GM18526 (cell line): Measurements from ENCODE around the gene ADCY7.
A peak's percentile ranks its signal among the peaks of the same experiment; 100 is the strongest.

Source experiments
- POLR2A ChIP-seq: IDR thresholded peaks from 3 replicates; pipeline ENCODE4 v1.6.1; 2011; ENCODE audit not compliant: insufficient read length; ENCODE audit errors: extremely low read depth

The ADCY7 gene

DNA sequence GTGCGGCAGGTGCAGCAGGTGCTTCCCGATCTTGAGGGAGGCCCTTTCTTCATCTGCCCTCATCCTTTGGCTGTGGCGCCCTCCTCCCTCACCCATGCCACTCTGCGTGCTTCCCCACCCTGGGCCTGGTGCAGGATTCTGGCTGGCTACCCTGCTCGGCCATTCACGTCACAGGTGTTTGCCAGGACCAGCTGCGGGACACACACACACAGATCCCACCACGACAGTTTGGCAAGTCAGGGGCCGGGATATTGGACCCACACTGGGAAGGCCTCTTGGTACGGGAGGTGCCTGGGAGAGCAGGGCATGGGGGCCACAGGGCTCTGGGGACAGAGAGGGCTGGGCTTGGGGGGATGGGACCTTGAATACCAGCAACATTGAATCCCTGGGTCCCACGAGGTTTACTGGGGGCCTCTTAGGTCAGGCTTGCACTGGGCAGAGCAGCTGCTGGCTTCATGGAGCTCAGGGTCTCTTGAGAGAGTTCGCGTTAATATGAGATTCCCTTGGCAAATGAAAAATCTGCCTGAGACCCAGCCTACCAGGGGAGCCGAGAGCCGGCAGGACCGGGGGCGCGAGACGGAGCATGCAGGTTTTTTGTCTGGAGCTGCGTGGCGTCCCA is 15.1 kb downstream of the ADCY7 start:
- no peak for TF ChIP-seq POLR2A

DNA sequence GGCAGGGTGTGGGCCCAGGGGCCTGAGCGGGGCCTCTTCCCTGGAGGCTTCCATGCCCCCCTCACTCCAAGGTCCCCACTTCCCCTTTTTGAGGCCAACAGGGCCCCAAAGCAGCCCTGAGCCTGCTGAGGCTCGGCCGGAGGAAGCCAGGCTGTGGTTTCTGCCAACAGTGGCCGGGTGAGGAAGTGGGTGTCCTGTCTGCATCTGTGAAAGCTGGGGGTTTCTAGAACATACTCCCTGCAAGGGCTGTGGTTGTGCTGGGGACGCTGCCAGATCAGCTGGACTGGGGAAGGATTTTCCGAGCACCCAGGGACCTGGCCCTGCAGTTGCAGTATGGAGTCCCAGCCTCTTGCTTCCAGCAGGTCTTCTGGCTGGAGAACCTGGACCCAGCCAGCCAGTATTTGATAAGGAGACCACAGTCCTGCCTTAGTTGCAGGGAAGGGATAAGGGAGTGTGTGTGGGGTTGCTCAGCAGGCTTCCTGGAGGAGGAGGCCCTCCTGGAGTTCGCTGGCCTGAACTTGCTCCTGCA is 15.7 kb downstream of the ADCY7 start:
- peak; percentile 14 for TF ChIP-seq POLR2A

GRCh38 chr16:50282955-50283631 is 16.7 kb downstream of the ADCY7 start:
- no peak for TF ChIP-seq POLR2A

DNA sequence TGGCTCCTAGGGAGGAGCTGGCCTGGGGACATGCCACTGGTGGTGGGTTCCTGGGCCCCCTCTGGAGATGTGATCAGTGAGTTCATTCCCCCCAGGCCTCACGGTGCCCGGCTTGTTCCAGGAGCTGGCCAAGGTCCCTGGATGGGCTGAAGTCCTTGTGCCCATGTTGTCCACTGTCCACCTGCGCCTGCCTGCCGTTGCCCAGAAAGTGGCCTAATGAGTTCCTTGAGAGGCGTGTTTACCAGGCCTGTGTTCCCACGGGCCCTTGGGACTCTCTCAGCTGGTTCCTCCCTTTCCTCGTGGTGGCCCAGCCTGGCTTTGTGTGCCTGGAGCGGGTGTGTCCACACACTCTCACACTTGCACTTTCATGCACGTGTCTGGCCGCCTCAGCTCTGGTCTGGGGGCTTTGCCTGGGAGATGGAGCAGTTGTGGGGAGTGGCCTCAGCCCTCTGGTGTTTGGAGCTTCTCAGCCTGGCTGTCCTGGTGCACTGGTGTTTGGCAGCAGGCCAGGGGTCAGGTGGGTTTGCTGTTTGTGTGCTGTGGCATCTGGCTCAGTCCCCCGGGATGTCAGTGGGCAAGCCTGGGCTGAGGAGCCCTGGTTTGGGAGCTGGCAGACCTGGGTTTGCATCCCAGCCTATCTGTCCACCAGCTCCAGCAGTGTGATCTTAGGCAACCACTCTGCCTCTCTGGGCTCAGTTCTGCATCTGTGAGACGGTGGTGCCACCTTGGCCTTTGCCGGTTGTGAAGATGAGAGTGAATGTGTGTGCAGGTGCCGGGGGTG is 18.0 kb downstream of the ADCY7 start:
- no peak for TF ChIP-seq POLR2A

DNA sequence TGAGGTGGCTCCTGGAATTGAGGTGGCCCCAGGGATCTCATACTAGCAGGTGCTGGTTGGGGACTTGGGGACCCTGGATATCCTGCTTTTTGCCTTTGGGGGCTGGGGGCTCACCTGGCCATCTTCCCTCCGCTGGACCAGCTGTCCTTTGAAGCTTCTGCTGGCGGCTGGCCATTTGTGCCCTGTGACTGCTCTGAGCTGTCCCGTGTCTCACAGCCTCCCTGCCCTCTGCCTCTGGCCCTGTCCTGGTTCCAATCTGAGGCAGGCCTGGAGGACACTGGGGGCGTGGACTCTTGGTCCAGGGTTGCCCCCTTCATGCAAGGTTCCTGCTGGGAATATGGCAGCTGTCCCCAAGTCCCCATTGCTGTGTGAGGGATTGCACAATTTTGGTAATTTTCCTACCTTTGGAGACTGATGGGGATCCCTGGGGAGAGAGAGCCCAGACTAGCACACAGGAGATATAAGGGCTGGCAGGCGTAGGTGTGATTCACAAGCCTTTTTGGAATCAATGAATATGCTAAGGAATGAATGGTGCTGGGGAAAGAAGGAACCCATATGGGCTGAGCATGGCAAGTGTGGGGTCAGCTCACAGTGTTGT is 19.2 kb downstream of the ADCY7 start:
- no peak for TF ChIP-seq POLR2A

DNA sequence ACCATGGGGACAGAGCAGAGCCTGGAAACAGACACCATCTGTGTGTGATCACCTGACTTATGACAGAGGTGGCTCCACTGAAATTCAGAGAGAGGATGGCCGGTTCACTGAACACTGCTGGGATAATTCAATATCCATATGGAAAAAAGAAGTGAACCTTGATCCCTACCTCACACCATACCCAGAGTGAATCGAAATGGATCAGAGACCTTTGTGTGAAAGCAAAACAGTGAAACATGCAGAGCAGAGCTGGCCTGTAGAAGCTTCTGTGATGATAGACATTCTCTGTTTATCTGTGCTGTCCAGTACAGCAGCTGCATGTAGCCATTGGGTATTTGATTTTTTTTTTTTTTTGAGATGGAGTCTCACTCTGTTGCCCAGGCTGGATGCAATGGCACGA is 20.3 kb downstream of the ADCY7 start:
- TF ChIP-seq POLR2A = no peak

DNA sequence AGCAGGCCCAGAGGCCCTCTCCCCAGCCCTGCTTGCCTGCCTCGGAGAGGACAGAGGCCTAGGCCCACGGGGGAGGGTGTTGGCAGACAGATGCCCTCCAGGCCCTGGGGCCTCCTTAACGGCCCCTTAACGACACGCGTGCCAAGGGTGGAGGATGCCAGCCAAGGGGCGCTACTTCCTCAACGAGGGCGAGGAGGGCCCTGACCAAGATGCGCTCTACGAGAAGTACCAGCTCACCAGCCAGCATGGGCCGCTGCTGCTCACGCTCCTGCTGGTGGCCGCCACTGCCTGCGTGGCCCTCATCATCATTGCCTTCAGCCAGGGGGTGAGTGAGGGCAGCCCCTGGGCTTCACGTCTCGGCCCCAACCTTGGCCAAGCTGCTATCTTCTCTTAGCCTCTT is 21.7 kb downstream of the ADCY7 start:
- TF ChIP-seq POLR2A = no peak

DNA sequence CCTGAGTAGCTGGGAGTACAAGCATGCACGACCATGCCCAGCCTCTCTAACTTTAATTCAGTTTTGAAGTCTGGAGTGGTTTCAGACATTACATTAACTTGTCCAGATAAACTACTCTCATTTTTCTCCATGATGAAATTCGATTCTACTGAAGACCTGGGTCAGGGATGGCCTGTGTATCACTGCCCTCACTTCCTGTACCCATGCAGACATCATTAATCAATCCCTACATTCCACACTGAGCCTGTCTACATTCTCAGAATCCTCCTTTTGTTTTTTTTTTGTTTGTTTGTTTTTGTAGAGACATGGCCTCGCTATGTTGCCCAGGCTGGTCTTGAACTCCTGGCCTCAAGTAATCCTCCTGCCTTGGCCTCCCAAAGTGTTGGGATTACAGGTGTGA is 22.6 kb downstream of the ADCY7 start:
- no peak for TF ChIP-seq POLR2A

DNA sequence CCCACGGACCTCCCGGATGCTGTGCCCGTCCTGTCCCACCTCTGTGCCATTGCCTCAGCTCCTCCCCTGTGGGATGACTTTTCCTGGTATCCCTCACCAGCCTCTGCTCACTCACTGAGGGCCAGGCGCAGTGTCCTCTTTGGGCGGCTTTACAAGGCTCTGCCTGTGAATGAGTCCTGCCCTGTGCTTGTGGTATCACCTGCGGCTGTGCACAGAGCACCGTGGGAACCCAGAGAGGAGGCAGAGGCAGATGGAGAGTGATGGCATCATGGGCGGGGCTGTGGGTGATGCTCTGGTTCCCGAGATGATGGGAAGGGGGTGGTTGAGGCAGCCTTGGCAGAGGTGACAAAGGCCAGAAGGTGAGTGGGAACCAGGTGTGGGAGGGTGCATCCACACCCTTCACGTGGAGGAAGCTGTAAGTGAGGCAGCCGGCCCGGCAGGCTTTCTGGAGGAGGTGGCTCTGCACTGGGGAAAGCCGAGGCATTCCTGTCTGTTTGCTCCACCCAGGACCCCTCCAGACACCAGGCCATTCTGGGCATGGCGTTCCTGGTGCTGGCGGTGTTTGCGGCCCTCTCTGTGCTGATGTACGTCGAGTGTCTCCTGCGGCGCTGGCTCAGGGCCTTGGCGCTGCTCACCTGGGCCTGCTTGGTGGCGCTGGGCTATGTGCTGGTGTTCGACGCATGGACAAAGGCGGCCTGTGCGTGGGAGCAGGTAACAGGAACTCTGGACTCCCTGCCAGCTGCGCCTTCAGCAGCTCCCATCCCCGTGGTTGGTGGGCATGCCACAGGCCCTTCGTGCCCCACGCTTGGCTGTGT is 23.8 kb downstream of the ADCY7 start:
- no peak for TF ChIP-seq POLR2A

GRCh38 chr16:50290856-50291255 is 24.5 kb downstream of the ADCY7 start:
- no peak for TF ChIP-seq POLR2A

DNA sequence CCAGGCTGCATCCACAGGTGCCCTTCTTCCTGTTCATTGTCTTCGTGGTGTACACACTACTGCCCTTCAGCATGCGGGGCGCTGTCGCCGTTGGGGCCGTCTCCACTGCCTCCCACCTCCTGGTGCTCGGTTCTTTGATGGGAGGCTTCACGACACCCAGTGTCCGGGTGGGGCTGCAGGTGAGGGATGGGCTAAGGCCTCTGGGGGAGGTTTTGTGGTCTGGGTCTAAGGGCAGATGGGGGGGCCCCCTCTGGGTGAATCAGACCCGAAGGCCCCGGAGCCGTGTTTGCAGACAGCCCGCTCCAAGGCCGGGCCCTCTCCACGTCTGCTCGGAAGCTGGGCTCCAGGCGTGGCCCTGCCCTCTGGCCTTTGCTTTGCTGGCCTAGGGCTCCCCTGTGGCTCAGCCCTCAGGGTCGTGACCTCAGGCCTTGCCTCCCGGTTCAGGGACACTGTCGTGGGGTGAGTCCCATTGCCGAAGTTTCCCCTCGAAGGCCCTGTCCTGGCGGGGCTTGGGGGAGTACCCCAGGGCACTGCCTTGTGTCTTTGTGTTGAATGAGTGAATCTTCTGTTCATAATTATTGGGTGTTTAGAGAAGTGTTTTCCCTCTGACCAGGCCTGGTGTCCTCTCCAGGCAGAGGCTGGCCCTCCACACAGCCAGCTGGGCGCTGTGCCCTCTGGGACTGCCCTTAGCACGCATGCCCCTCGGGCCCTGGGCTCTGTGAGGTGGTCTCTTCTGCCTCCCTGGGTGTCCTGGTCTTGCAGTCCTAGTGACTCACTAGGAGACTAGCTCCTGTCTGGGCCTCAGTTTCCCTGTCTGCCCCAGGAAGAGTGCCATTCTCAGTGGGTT is 25.6 kb downstream of the ADCY7 start:
- no peak for TF ChIP-seq POLR2A

DNA sequence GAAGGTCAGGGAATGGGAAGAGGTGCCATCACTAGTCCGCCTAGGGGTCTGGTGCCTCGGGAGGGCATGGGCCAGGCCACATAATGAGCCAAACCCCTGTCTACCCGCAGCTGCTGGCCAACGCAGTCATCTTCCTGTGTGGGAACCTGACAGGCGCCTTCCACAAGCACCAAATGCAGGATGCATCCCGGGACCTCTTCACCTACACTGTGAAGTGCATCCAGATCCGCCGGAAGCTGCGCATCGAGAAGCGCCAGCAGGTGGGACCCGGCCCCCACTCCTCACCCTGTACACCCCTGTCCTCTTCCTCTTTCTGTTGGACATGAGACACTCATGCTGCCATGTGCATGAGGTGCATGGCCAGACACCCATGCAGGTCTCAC is 26.2 kb downstream of the ADCY7 start:
- TF ChIP-seq POLR2A = no peak

GRCh38 chr16:50293041-50293783 is 26.9 kb downstream of the ADCY7 start:
- no peak for TF ChIP-seq POLR2A

DNA sequence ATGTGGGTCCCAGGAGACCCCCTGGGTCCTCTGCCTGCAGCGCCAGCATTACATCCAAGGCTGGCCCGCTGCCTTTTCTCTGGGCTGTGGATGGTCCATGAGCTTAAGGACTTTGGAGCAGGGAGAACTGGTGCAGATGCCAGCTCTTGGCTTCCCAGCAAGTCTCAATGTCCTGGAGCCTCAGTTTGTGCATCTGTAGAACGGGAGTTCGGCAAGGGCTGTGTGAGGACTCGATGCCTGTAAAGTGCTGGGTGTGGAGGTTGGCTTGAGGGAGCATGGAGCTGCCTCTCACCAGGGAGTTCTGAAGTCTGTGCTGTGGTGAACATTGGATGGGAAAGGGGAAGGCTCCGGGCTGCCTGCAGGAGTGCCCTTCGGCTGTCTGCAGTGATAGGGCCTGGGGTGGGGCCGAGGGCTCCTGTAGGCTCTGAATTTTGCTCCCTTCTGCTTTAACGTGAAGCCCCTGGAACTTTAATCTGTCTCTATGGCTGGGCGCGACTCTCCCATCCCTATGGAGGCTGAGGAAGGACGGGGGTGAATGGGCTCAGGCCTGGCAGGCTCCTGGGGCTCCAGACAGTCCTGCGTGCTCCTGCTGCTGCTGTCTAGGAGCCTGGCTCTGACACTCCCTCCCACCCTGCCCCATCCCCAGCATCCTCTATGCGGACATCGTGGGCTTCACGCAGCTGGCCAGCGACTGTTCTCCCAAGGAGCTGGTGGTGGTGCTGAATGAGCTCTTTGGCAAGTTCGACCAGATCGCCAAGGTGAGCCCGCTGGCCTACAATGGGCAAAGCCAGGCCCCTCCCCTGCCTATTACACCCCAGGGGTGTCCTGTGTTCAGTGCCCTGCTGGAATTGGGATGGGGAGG is 27.9 kb downstream of the ADCY7 start:
- TF ChIP-seq POLR2A = no peak
